ENCODE measurements around the gene RAB6B. TPM values are rescaled to one million over a fixed set of nuclear protein-coding genes. Genes with fewer than 3 reads are reported as not detected.

The RAB6B gene
- total and polyA plus RNA-seq, 4 donors, result 1.8 to 5.1 (median 3.2) TPM

- WGBS, 2 donors, result 92 to 97% methylated on average over 1 of the region's 1 CpG
- Histone ChIP-seq H3K4me1 (ENCODE audit: control insufficient read depth in 5 of 5, insufficient read depth in 5 of 5, low read length in 5 of 5) (no peaks in the 10 kb centered on the region), H3K9me3 (ENCODE audit: control insufficient read depth in 4 of 4, insufficient read depth in 3 of 4, low read length in 3 of 4) (peaks cover 0 to 2% (median 0%) of the 10 kb centered on the region in 4 donors), H3K4me3 (no peak overlapping the region), H3K27me3 (ENCODE audit: control insufficient read depth in 3 of 3, insufficient read depth in 3 of 3, low read length in 2 of 3) (no peaks in the 10 kb centered on the region), H3K9ac (ENCODE audit: insufficient read depth in 1 of 2, low read length in 2 of 2) (no peak overlapping the region), H3K27ac (ENCODE audit: low read depth in 1 of 2, low read length in 1 of 2) (no peak overlapping the region), H3K36me3 (ENCODE audit: control insufficient read depth in 4 of 4, insufficient read depth in 4 of 4, low read length in 4 of 4) (no peaks in the 10 kb centered on the region)
- ATAC-seq (ENCODE audit: insufficient read depth, low FRiP score), result no peak
- no peak for TF ChIP-seq CTCF (IDR thresholded peaks at IDR 0.05; ENCODE audit: control extremely low read depth, extremely low read depth)
- no peak for DNase-seq
These were observed 25.9 kb upstream of the RAB6B start for GRCh38 chr3:133921592-133921991.

GRCh38 chr3:133917144-133917543 is 21.5 kb upstream of the RAB6B start:
- no peaks in the 10 kb centered on the region for H3K4me1 ChIP-seq (ENCODE audit: control insufficient read depth in 5 of 5, insufficient read depth in 5 of 5, low read length in 5 of 5)
- no peak for TF ChIP-seq CTCF (IDR thresholded peaks at IDR 0.05; ENCODE audit: control extremely low read depth, extremely low read depth)
- H3K36me3 ChIP-seq (ENCODE audit: control insufficient read depth in 4 of 4, insufficient read depth in 4 of 4, low read length in 4 of 4), result no peaks in the 10 kb centered on the region
- H3K27me3 ChIP-seq (ENCODE audit: control insufficient read depth in 3 of 3, insufficient read depth in 3 of 3, low read length in 2 of 3), result no peaks in the 10 kb centered on the region
- H3K4me3 ChIP-seq, result no peak overlapping the region
- no peaks in the 10 kb centered on the region for H3K9me3 ChIP-seq (ENCODE audit: control insufficient read depth in 4 of 4, insufficient read depth in 3 of 4, low read length in 3 of 4)
- DNase-seq (no peak), ATAC-seq (ENCODE audit: insufficient read depth, low FRiP score) (no peak)
- H3K9ac ChIP-seq (ENCODE audit: insufficient read depth in 1 of 2, low read length in 2 of 2), result no peak overlapping the region
- no peak overlapping the region for H3K27ac ChIP-seq (ENCODE audit: low read depth in 1 of 2, low read length in 1 of 2)

GRCh38 chr3:133915685-133916658 is 20.3 kb upstream of the RAB6B start:
- Histone ChIP-seq H3K9ac (ENCODE audit: insufficient read depth in 1 of 2, low read length in 2 of 2) (no peak overlapping the region), H3K27me3 (ENCODE audit: control insufficient read depth in 3 of 3, insufficient read depth in 3 of 3, low read length in 2 of 3) (no peaks in the 10 kb centered on the region), H3K4me3 (no peak overlapping the region), H3K27ac (ENCODE audit: low read depth in 1 of 2, low read length in 1 of 2) (no peak overlapping the region), H3K36me3 (ENCODE audit: control insufficient read depth in 4 of 4, insufficient read depth in 4 of 4, low read length in 4 of 4) (no peaks in the 10 kb centered on the region), H3K9me3 (ENCODE audit: control insufficient read depth in 4 of 4, insufficient read depth in 3 of 4, low read length in 3 of 4) (no peaks in the 10 kb centered on the region), H3K4me1 (ENCODE audit: control insufficient read depth in 5 of 5, insufficient read depth in 5 of 5, low read length in 5 of 5) (no peaks in the 10 kb centered on the region)
- 73 to 82% methylated on average over 10 of the region's 10 CpGs for WGBS, 2 donors
- no peak for TF ChIP-seq CTCF (IDR thresholded peaks at IDR 0.05; ENCODE audit: control extremely low read depth, extremely low read depth)
- DNase-seq (no peak), ATAC-seq (ENCODE audit: insufficient read depth, low FRiP score) (no peak)
